HG02610 (cell line): ENCODE results near the gene AKIP1.

Experiments
- ATAC-seq: cut with Tn5 transposase; IDR thresholded peaks from one replicate; pipeline ENCODE4 v1.9.1; 2021; ENCODE audit warnings: mild to moderate bottlenecking, moderate library complexity; ENCODE audit not compliant: unreplicated experiment

The AKIP1 gene

DNA sequence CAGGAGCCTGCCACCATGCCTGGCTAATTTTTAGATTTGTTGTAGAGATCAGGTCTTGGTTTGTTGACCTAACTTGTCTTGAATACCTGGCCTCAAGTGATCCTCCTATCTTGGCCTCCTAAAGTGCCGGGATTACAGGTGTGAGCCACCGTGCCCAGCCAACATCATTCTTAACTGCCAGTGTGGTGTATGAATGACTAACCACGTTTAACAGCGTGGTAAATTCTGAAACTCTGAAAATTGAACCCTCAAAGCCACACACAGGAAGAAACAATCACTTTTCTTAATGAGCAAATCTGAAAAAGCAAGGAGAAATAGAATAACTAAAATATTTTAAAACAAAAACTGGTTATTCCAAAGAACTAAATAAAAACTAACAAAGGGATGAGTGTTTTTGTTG is 45.9 kb downstream of the AKIP1 start:
- no peak for ATAC-seq

GRCh38 chr11:8959546-8960166 is 48.7 kb downstream of the AKIP1 start:
- peak; percentile 43 for ATAC-seq

DNA sequence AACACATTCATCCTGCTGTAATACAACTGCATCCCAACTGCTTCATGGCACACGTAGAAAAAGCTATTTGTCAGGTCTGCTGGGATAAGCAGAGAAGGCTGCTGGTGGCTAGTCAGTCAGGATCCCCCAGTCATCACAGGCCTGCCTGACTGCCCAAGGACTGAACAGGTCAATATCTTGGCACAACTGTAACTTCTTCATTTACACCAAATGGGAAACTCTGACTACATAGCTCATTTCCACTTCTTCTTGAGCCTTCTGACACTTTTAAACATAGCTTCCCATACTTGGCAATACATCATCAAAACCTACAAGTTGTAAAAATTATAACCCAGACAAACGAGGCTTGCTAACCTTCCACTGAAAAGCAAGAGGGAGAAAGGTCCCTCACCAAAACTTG is 50.4 kb downstream of the AKIP1 start:
- no peak for ATAC-seq

GRCh38 chr11:8962841-8963240 is 51.9 kb downstream of the AKIP1 start:
- no peak for ATAC-seq

DNA sequence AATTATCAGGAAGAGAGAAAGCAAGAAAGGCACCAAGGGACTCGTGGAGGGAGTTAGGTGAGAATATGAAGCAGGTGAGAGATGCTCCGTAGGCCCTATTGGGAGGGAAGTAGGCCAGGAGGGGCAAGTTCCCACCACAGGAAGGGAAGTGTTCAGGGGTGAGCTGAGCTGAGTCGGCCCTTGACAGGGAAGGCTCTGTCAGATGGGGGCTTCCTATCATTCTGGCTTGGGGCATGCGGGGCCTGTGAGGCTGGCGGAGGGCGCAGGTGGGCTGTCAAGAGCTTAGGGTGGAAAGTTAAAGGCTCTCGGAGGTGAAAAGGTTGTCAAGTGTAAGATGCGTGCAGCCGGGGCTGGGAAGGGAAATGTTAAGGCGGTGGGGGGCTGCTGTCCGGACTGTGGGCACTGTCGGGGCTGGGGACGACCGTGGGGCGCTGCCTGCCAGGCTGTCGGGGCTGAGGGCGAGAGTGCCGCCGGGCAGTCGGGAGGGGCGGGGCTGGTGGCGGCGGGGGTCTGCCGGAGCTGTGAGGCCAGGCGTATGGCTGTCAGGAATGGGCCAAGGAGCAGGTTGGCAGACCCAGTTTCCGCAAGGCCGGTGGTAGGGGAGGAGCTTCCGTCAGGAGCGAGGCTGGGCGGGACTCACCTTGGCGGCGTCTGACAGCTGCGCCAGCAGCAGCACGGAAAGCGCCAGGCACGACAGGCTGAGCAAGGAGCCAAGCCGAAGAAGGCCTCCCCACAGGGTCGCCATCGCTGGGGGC is 52.8 kb downstream of the AKIP1 start:
- peak; percentile 62 for ATAC-seq

DNA sequence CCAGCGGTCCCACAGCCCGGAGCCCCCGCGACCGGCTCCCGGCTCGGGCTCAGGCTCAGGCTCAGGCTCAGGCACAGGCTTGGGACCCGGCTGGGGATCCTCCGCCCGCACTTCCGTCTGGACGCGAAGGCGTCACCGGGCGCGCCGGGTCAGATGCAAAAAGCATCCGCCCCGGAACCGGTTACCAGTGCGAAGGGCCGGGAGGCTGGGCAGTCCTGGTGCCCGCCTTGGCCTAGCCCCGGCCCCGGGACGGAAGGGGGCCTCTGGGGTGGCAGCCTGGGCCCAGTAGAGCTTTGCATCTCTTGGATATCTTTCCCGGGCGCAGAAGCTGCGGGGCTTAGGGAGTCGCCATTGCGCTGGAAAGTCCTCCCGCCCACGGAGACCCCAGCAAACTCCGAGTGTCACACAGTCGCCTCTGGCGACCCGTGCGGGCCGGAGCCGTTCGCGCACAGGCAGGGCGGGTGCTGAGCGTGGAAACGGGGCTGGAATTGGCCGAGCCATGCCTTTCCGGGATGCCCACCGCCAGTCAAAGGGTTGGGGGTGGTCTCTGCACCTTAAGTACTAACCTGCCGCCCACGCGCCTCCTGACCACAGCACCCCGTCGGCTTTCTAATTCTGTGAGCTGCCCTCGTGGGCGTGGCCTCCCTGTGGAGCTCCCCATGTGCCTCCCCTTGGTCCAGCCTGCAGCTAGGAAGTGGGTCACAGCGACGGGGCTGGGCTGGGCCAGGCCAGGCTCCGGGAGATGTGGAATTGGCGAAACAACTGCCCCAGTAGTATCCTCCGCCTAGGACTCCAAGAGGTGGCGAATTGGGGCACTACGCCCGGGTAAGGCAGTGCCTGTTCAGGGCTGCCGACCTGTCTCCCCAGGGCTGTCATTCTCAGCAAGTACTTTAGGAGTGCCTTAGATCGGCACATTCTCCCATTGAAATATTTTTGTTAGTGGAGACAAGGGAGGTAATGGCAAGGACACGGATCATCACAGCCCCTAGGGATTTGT is 53.6 kb downstream of the AKIP1 start, which contains the start of gene TMEM9B:
TSS of gene TMEM9B (minus strand) at position 119 of the 997 bp plus-strand sequence. CDS start 129 bp downstream, outside the sequence.
- peak; percentile 86 for ATAC-seq

- ATAC-seq, result no peak
Measured at GRCh38 chr11:8967184-8967583, 56.2 kb downstream of the AKIP1 start.
